Lung (tissue), 12 donors: ENCODE results near the gene RNF220. TPM values are rescaled to one million over a fixed set of nuclear protein-coding genes. Genes with fewer than 3 reads are reported as not detected.

Experiments
- ATAC-seq: fragments of 200-7000 bp; cut with Tn5 transposase; one replicate; pipeline ENCODE4 v1.9.1; 2020; ENCODE audit warnings: moderate number of reproducible peaks; ENCODE audit not compliant: insufficient read depth, low FRiP score
- DNase-seq, 3 donors: peaks; one replicate each; pipeline ENCODE4 v3.0.0-alpha.2; 2013 to 2017
- H3K27ac ChIP-seq, 2 donors: one replicate each; pipeline ENCODE4 v1.5.1; 2013; ENCODE audit warnings: mild to moderate bottlenecking in 2 of 2, moderate library complexity in 2 of 2, control low read depth in 1 of 2, inconsistent platforms in 1 of 2, low read depth in 1 of 2, low read length in 1 of 2
- H3K27me3 ChIP-seq, 3 donors: one replicate each; pipeline ENCODE4 v1.5.1; 2013; ENCODE audit warnings: low read length in 2 of 3; ENCODE audit not compliant: control insufficient read depth in 3 of 3, insufficient read depth in 3 of 3
- H3K36me3 ChIP-seq, 4 donors: one replicate each; pipeline ENCODE4 v1.5.1; 2013; ENCODE audit warnings: low read length in 4 of 4, mild to moderate bottlenecking in 1 of 4, moderate library complexity in 1 of 4; ENCODE audit not compliant: control insufficient read depth in 4 of 4, insufficient read depth in 4 of 4
- H3K4me1 ChIP-seq, 5 donors: one replicate each; pipeline ENCODE4 v1.5.1; 2013; ENCODE audit warnings: low read length in 5 of 5, mild to moderate bottlenecking in 2 of 5, moderate library complexity in 1 of 5; ENCODE audit not compliant: control insufficient read depth in 5 of 5, insufficient read depth in 5 of 5
- H3K4me3 ChIP-seq: one replicate; pipeline ENCODE4 v1.5.1; 2013; ENCODE audit warnings: mild to moderate bottlenecking, control low read depth, moderate library complexity
- H3K9ac ChIP-seq, 2 donors: one replicate each; pipeline ENCODE4 v1.5.1; 2013; ENCODE audit warnings: low read length in 2 of 2, control low read depth in 1 of 2; ENCODE audit not compliant: insufficient read depth in 1 of 2
- H3K9me3 ChIP-seq, 4 donors: one replicate each; pipeline ENCODE4 v1.5.1; 2013; ENCODE audit warnings: low read length in 3 of 4, mild to moderate bottlenecking in 1 of 4, moderate library complexity in 1 of 4; ENCODE audit not compliant: control insufficient read depth in 4 of 4, insufficient read depth in 3 of 4
- WGBS, 2 donors: extraction: QIAGEN DNeasy Blood & Tissue Kit; methylation state at CpG; one replicate each; pipeline ENCODE4 v1.1.7; 2013; 5-methylcytosine and 5-hydroxymethylcytosine counted together
- polyA plus RNA-seq, 2 donors: library from polyadenylated mRNA; stranded (reverse); fragments of 200-250 nt; gene quantifications; one replicate each; pipeline ENCODE4 v1.2.1, GENCODE V29; 2013
- total RNA-seq, 2 donors: library from RNA; depleted of rRNA in 1 of 2; stranded (reverse); fragments of >200 nt in 1 of 2; gene quantifications; one replicate each; pipeline ENCODE4 v1.2.1, GENCODE V29; 2014 to 2021
- TF ChIP-seq, protein P1 (sequence below): IDR thresholded peaks from 2 replicates; pipeline ENCODE4 v1.5.1; 2012; ENCODE audit warnings: mild to moderate bottlenecking; ENCODE audit errors: control extremely low read depth, extremely low read depth
- donor health status: control.
- donor health status: control.
- donor health status: Bipolar disorder and iron deficiency.
- donor health status: healthy.
- donor health status: DM: yes; HTN: yes; CAD: no.

Gene RNF220
- total and polyA plus RNA-seq, 4 donors, result 44.9 to 75.8 (median 69.5) TPM

DNA sequence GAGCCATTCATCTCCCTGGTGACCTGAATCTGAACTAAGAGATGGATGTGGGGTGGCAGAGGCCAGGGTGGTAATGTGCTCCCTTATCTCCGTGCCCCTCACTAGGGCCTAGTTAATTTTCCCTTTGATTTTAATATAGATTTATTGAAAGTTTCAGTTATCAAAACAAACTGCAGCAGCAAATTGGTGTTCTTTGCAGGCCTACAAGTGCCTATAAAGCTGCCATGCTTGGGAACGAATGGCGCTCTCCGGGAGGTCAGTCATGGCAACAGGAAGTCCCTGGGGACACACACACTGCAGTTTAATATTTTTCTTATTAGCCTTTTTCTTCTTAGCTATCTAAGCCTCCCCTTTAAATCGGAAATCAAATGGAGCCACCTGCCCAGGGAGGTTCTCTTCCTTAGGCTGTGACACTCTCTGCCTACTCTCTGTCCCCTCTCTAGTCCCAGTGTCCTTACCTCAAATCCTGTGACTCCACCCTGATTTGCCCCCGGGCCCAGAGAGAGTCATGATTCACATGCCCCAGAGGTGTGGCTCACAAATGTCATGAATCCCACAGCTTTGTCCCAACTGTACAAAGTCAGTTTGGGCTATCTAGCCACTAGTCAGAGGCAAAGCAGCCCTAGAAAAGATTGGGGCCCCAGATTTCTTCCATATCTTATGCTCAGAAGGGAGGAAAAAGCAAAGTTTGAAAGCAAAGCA, 45.7 kb upstream of the RNF220 start:
- Histone ChIP-seq H3K9me3 (no peaks in the 10 kb centered on the region), H3K9ac (no peak overlapping the region), H3K27ac (no peak overlapping the region), H3K27me3 (no peaks in the 10 kb centered on the region), H3K4me3 (no peak overlapping the region), H3K4me1 (peaks cover under 1 to 2% (median 1%) of the 10 kb centered on the region in 5 donors), H3K36me3 (no peaks in the 10 kb centered on the region)
- ATAC-seq, result no peak
- TF ChIP-seq, protein P1, sequence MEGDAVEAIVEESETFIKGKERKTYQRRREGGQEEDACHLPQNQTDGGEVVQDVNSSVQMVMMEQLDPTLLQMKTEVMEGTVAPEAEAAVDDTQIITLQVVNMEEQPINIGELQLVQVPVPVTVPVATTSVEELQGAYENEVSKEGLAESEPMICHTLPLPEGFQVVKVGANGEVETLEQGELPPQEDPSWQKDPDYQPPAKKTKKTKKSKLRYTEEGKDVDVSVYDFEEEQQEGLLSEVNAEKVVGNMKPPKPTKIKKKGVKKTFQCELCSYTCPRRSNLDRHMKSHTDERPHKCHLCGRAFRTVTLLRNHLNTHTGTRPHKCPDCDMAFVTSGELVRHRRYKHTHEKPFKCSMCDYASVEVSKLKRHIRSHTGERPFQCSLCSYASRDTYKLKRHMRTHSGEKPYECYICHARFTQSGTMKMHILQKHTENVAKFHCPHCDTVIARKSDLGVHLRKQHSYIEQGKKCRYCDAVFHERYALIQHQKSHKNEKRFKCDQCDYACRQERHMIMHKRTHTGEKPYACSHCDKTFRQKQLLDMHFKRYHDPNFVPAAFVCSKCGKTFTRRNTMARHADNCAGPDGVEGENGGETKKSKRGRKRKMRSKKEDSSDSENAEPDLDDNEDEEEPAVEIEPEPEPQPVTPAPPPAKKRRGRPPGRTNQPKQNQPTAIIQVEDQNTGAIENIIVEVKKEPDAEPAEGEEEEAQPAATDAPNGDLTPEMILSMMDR, result no peak
- DNase-seq, result no peak
- 78 to 87% methylated on average over 6 of the region's 6 CpGs for WGBS, 2 donors

GRCh38 chr1:44361478-44361877, 43.6 kb upstream of the RNF220 start:
- Histone ChIP-seq H3K36me3 (no peaks in the 10 kb centered on the region), H3K27me3 (no peaks in the 10 kb centered on the region), H3K4me1 (no peaks in the 10 kb centered on the region), H3K9ac (no peak overlapping the region), H3K9me3 (no peaks in the 10 kb centered on the region), H3K4me3 (no peak overlapping the region), H3K27ac (no peak overlapping the region)
- TF ChIP-seq, protein P1, result no peak
- 74% methylated on average over 4 of the region's 4 CpGs for WGBS, 2 donors
- DNase-seq (no peak), ATAC-seq (no peak)

GRCh38 chr1:44366371-44366975, 38.6 kb upstream of the RNF220 start:
- no peaks in the 10 kb centered on the region for H3K9me3 ChIP-seq
- H3K4me1 ChIP-seq, result no peaks in the 10 kb centered on the region
- H3K27ac ChIP-seq, result no peak overlapping the region
- H3K4me3 ChIP-seq, result no peak overlapping the region
- no peak for DNase-seq
- no peak overlapping the region for H3K9ac ChIP-seq
- no peaks in the 10 kb centered on the region for H3K27me3 ChIP-seq
- no peak for ATAC-seq
- whole genome bisulfite sequencing, 2 donors, result 85 to 87% methylated on average over 7 of the region's 7 CpGs
- TF ChIP-seq, protein P1, result no peak
- H3K36me3 ChIP-seq, result no peaks in the 10 kb centered on the region
